HG03442 (cell line): ENCODE results near the gene TBATA.

Experiments
- ATAC-seq: cut with Tn5 transposase; IDR thresholded peaks from one replicate; pipeline ENCODE4 v1.9.1; 2021; ENCODE audit warnings: mild to moderate bottlenecking, moderate library complexity; ENCODE audit not compliant: unreplicated experiment

TBATA gene

DNA sequence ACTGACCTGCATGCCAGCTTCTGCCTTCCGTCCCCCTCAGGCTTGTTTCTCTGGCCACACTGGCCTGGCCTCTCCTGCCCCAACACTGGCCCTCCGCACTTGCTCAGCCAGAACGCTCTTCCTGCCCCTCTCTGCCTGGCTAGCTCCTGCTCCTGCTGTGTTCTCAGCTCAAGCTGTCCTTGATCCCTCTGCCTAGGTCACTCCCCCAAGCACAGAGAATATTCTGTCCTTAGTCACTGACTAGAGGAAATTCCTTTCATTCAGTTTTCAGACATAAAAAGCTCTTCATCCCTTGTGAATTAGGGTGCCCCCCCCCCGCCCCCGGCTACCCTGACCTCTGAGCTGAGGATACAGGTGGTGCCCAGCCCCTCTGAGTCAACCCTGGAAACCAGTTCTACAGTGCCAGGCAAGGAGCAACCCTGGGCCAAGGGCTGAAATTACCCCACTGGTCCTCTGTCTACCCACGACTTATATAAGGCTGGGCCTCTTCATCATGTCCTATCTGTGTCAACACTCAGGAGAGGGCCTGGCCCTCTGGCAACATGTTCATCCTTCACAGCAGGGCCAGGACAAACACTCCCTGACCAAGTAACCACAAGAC is 23.9 kb upstream of the TBATA start:
- ATAC-seq = no peak

DNA sequence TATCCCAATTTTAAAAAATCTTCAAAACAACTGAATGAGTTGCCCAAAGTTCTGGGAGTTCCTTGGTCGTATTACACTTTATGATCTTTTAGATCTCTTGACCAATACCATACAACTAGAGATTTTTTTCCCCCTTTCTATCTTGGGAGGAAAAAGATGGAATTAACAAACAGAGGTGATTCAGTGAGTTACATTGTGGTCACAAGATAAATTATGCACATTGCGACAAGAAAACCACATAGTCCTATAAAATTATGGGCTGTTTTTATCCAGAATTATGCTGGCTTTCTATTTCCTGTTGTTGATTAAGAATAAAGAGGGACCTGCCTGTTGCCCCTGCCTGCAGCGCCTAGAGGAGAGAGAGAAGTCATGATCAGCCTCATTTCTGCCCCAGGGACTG is 22.4 kb upstream of the TBATA start:
- ATAC-seq = no peak

DNA sequence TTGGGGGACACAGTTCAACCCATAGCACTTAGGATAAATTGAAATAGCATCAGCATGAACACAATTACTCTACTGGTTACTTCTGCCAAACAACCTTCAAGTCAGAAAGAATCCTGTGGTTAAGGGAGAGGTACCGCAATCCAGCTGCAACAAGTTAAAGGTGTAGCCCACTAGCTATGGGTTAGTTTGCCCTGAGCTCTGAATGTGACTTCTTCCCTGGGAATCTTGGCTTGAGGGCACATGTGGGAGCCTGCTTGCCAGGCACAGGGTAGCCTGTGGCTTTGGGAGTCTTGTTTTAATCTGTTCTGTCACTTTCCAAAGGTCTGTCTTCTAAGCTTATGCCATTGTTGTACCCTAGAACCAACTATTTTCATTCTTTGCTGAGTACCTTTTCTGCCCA is 21.7 kb upstream of the TBATA start:
- no peak for ATAC-seq

DNA sequence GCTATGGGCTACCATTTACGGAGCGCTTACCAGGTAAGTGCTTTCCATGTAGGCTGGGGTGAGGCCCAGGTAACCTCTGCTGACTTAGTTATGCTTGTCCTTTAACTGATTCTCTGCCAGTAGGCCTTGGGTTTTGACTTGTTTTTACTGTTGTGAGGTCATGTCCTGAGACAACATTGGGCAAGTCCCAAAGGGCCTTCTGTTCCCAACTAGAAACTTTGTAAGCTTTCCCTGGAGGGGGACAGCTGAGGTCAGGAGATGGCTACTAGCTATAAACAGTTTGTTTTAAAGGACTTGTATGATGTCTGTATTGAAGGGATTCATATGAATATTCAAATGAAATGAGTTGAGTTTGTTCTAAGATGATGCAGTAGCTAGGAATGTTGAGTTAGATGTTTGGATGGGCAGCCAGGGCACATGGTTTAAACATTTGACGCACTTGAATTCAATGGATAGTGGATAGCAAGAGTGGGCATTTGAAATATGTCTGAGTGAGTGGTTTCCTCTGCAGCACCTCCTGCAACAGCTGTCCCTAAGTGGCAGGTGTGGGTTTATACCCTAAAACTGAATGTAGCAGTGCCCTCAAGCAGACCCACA is 20.5 kb upstream of the TBATA start:
- ATAC-seq = no peak

DNA sequence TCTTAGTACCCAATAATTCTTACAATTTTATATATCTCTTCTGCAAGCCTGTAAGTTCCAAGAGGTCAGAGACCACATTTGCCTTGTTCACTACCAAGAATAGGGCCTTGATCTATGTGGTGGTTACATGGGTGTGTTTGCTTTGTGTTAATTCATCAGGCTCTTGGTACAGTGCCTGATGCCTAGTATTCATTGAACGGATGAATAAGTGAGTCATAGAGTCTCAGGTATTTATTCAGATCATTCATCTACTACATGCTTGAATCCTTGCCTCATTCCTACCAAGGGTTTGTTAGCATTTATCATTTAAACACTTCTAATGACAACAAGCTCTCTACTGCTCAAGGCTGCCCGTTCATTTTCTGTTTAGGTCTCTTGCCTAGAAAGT is 19.2 kb upstream of the TBATA start:
- ATAC-seq = no peak

DNA sequence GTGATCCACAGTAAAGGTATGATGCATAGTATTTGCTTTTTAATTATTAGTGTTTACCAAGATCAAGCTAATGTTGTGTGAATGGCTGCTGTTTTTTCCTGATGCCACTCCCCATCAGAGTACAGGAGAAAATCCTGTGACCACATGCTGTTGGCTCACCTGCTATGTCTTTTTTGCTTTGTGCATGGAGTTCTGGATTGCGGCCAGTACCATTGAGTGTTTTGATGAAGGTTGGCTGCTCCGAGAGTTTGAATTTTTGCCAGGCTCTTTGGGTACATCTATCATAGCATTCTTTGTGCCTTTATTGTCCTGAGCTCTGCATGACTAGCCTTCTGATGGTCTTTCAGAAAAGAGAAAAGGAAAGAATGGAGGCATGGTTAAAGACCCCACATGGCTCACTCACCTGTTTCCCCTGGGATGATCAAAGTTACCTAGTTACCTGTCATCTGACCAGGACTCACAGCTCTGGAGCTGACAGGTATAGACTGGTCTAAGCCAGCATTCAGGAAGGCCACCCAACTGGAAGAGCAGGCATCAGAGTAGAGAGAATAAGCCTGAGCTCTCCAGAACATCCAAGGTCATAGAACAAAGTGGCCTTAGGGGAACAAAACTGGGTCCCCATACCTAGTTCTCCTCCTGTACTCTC is 18.7 kb upstream of the TBATA start:
- ATAC-seq = no peak

DNA sequence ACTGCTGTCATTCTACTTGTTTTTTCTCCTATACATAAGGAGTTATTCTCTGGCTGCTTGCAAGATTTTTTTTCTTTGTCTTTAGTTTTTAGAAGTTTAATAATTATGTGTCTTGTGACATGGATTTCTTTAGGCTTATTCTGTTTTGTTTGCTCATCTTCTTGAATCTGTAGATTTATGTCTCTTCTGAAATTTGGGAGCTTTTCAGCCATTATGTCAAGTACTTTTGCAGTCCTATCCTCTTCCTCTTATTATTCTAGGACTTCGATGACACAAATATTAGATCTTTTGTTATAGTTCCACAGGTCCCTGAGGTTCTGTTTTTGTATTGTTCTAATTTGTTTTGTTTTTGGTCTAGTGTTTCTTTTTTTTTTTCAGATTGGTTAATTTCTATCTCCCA is 16.7 kb upstream of the TBATA start:
- no peak for ATAC-seq

DNA sequence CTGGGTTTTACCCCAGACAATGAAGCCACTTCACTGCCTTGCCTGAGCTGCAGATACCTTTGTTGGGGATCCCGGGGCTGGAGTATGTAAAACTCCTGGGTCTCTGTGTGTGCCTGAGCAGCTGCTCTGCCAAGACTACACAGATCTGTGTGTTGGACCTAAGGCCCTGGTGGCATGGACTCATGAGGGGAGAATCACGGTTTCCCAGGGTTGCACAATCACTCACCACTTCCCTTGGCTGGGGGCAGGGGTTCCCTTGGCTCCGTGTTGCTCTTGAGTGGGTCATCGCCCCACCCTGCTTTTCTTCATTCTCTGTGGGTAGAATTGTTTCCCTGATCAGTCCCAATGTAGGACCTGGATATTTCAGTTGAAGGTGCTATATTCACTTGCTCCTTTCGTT is 13.9 kb upstream of the TBATA start:
- ATAC-seq = no peak

DNA sequence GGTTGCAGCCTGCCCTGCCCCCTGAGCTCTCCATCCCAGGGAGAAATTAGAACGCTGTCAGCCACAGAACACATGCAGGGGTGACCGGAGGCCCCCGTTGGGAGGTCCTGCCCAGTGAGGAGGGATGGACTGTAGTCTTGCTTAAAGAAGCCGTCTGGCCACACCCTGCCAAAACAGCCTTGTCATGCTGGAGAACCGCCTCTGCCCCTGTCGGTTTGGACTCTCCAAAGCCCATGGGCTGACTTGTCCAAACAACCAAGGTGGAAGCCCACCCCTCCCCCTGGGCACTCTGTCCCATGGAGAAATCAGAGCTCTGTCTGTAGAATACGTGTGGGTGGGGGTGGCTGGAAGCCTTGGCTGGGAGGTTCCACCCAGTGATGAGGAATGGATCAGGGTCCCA is 12.7 kb upstream of the TBATA start:
- ATAC-seq = no peak

DNA sequence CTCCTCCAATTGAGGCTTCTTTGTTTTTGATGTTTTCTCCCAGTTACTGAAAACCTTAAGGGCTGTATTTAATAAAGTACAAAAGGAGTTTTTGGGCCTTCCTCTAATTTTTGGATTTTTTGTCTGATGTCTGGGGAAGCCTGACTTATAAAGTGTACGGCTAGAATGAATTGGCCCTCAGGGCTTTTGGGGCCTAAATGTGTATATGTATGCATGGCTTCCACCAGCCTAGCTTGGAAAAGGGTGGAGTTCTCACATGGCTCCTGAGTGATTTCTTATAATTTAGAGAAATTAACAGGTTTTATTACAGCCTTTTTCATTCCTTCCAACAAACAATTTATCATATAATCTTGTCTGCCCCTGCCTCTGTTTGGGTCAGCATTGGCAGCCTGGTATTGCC is 10.4 kb upstream of the TBATA start:
- ATAC-seq = no peak

DNA sequence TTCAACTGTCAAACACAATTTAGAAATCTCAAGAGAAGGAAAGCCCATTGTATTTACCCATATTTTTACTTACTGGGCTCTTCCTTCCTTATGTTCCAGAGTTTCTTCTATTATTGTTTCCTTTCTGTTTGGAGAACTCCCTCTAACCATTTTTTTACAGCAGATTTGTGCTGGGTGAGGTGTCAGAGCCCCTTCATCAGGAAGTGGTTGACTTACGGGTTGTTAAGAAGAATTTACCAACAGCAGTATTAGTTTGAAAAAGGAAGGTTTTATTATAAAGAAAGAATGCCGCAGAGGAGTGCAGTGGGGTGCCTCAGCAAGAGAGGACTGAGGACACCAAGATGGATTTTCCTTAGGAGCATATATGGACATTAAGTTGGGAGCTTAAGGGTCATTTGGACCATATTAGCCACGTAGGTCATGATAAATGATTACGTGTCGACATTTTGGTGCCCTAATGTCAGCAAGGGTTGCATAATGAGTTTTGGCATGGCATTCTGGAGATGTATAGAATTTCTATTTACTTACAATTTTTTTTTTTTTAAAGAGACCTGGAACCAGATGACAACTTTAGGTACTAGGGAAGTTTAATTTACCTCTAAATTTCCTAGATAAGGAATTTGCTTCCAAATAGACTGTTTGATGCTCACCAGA is 6.3 kb upstream of the TBATA start:
- ATAC-seq = no peak

DNA sequence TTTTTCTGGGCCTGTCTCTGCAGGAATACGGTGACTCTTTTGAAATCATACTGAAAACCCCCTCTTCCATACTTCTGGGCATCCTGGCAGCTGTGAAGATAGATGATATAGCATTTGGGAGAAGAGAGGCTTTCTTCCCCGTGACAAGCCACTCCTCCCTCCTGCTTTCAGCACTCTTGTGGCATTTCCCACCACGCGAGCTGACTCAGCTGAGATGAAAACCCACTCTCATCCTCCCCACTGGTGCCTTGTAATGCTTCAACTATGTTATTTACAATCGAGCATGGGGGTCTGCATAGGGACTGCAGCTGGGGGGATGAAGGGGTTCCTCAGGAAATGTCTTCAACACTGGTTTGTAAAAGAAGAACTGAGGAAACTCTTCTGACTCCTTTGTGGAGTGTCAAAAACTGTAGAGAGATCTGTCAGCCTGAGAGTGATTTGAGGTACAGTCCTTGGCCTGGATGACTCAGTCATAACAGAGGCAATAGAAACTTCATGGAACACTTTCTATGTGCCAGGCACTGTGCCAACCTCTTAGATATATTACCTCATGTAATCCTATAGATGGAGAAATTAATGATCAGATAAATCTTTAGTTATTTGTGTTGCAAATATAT is 1.7 kb upstream of the TBATA start:
- no peak for ATAC-seq

DNA sequence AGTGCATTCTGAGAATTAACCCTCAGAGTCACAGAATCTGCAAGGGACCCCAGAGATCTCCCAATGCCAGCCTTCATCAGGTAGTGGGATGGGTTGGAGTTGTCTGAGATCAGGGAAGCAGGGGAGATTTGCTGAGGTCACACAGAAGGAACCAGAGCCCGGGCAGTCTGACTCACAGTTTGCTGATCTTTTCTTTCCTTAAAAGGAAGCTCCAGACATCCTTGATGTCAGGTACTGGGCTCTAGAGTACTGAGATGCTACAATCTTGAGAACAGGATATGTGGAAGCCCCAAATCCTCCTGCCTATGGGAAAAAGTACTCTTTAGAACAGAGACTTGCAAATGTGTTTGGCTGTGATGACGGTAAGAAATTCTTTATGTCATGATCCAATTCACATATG is 706 bp downstream of the TBATA start:
- ATAC-seq = no peak

DNA sequence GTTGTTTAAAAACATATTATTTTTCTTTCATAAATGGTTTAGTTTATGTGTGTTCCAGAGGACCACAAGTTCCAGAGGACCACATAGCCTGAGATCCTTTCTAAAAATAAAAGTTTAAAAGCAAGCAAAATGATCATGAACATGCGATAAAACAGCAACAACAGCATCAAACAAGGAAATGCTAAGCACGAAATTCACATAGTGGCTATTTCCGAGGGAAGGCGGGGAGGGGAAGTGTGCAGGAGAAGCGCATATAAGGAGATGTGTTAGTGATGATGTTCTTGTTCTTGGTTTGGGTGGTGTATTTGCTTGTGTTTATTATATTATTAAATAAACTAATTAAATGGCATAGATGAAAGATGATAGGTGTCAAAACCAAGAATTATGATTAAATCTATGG is 1.2 kb downstream of the TBATA start:
- ATAC-seq = no peak

DNA sequence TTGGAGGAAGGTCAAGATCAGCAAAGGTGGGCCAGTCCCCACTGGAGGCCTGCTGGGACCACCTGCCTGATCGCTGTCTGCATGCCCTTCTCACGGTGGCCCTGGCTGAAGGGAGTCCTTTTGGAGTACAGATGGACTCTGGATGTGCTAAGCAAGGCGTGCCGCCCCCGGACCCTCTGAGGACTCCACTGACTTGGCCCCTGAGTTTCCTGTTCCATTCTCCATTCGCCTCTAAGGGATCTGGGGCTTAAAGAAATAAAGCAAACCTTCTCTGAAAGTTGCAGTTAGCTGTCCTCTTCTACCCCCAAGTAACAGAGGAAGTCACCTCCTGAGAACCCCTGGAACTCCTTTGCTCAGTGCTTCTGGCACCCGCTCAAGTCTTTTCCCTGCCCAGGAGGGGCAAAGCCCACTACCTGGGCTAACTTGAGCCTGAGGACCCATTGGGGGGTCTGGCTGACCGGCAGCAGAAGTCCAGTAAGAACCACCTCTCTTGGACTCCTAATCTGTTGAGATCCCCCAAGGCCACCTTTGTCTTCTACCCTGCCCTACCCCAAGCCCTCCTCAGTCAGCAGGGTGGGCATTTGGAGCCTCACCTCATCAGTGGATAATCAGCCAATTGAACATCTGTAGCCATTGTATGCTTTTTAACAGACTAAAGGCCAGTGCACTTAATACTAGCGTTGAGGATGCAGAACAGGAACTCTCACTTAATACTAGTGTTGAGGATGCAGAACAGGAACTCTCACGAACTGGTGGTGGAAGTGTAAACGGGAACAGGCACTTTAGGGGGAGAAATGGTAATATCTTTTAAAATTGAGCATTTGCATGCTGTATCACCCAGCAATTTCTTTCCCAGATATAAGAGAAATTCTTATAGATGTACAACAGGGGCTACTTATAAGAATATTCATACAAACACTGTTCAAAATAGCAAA is 2.2 kb downstream of the TBATA start:
- ATAC-seq = no peak

DNA sequence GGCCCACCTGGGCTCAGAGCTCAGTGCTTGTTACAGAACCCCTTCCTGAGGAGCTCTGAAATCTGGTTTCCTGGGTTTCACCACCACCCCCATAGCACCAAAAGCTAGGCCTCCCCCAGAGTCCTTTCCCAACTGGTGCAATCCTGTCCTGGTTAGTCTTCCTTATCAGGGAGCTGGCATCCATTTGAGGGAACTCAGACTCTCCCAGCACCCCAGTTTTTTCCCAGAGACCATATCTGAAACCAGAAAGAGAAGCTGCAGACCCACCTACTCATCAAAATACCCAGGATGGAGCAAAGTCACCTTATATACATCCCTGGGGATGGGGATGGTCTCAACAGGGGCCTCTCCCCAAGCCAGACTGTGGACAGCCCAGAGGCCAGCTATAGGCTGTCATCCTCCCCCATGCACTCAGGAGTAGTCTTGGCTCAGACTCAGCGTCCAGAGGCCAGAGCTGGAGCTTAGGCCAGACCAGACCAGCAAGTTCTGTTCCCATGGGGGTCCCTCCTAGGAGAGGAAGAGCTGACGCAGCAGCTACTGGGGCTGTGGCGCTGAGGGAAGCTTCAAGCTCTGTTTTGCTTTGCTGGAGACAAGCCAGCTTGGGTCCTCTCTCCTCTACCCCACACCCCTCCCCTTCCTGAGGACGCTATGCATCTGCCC is 3.0 kb downstream of the TBATA start:
- no peak for ATAC-seq

DNA sequence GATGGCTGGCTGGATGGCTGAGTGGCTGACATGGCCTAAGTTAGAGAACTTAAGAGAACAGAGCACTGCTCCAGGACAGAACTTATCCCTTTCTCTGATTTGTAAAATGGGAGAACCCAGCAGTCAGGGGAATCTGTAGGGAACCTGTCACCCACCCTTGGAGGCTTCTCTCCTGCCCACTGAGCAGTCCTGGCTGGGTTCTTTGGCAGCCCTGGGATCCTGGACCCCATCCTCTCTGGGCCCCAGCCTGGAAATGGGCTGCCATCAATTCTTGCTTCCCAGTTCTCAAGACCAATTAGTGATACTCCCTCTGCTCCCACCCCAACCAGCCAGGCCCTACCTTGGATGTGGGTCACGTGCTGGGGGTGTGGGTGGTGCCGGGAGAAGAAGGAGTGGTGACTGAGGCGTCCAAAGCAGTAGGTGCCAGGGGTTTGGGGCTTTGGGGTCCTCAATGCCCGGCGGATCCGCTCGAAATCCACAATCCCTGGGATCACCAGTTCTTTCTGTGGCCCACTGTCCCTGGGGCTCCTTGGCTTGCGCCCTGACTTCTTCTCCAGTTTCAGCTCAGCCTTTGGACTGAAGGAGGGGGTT is 3.6 kb downstream of the TBATA start:
- ATAC-seq = no peak

DNA sequence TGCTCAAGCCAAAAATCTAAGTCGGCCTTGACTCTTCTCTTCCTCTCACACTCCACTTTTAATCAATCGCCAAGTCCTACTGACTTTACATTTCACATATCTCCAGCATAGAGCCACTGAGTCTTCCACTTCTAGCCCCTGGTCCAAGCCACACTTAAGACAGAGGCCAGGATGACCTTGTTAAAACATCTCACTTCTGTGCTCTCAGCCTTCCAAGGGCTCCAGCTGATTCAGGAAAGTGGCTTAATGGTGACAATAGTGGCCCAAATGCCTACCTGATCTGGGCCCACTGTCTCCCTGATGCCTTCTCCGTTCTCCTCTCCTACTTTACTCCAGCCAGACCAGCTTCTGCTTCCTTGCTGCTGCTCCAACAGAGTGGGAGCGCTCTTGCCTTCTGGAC is 4.4 kb downstream of the TBATA start:
- ATAC-seq = no peak

DNA sequence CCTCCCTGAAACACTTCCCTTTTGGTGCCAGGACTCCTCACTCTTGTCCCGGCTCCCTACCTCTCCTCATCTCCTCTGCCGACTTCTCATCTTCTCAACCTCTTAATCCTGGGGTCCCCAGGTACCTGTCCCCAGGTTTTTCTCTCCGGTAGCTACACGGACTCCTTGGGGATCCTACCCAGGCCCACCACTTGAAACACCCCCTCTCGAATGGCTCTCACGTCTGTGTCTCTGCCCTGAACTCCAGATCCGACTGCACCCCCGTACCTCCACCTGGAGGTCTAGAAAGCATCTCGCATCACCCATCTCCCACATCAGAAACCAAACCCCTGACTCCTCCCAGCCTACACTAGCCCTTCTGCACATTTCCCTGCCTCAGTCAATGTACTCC is 4.8 kb downstream of the TBATA start:
- ATAC-seq = no peak
